ENCODE data around the gene MKNK1. TPM values are rescaled to one million over a fixed set of nuclear protein-coding genes. Genes with fewer than 3 reads are reported as not detected.
A peak's percentile ranks its signal among the peaks of the same experiment; 100 is the strongest.

The MKNK1 gene
- total and polyA plus RNA-seq, 2 of the 8 experiments (the other 6 are each of a cell fraction or from before 2014, with no cell fraction given), result 13.9 to 21.5 TPM

DNA sequence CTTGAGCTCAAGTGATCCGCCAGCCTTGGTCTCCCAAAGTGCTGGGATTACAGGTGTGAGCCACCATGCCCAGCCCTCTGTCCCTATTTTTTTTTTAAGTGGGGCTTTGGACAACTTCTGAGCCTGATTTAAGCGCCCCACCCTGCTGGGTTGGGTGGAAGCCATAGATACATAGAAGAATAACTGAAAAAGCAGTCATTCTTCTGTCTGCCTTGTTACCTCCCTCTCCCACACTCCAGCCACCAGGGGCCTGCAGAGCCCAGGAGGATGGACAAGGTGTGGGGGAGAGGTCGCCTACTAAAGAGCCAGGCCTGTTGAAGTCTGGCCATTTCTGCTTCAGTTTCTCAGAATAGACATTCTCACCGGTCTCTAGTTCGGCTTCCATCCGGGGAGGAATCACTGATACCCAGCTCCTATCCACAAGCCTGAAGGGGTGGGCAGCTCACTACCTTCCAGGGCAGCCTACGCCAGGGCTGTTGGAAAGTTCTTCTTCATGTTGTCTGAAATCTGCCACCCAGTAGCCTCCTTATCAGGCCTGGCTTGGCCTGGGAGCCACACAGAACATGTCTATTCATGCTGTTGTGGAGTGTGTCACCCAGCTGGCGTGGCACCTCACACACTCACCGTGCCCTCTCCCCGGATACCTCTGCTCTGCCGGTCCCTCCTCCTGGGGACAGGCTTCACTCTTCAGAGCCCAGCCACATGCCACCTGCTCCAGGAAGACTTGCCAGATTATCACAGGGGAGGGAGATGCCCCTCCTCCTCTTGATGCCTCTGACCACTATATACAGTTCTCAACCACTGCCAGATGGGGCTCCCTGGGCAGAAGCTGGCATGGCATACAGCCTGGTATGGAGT is 80.3 kb downstream of the MKNK1 start:
- Histone ChIP-seq H3K9ac (replicated peaks in 1 of 4; ENCODE audit: extremely low read depth in 1 of 4, low read depth in 3 of 4, low read length in 3 of 4) (no peak overlapping the region), H3K14ac (ENCODE audit: insufficient read length) (no peak overlapping the region), H3K4me1 (replicated peaks in 1 of 4; ENCODE audit: control insufficient read depth in 3 of 4, insufficient read depth in 4 of 4, low read length in 3 of 4) (peaks cover 17 to 49% (median 28%) of the 10 kb centered on the region in 4 experiments), H3K79me1 (ENCODE audit: low read depth, low read length) (no peaks in the 10 kb centered on the region), H3K23ac (ENCODE audit: insufficient read length) (no peak overlapping the region), H4K91ac (replicated peaks; ENCODE audit: insufficient read length, low read length) (no peak overlapping the region), H3K27me3 (replicated peaks in 1 of 4; ENCODE audit: control insufficient read depth in 3 of 4, extremely low read depth in 1 of 4, insufficient read depth in 3 of 4, low read length in 3 of 4) (peaks cover 12 to 60% (median 49%) of the 10 kb centered on the region in 4 experiments), H4K8ac (ENCODE audit: extremely low read depth, insufficient read depth, low read length) (no peak overlapping the region), H3K4ac (replicated peaks; ENCODE audit: insufficient read length, low read depth, low read length) (no peak overlapping the region), H3K4me3 (ENCODE audit: extremely low read depth in 1 of 4, insufficient read depth in 2 of 4, low read depth in 3 of 4, low read length in 4 of 4) (no peak overlapping the region), H3K4me2 (ENCODE audit: insufficient read depth in 1 of 2, low read depth in 2 of 2, low read length in 2 of 2) (no peak overlapping the region), H3K27ac (ENCODE audit: low read depth, low read length) (no peak overlapping the region), H4K20me1 (replicated peaks in 1 of 2; ENCODE audit: control insufficient read depth in 1 of 2, insufficient read depth in 2 of 2, low read length in 2 of 2) (peaks cover 1 to 2% of the 10 kb centered on the region in 2 experiments), H3K23me2 (ENCODE audit: low read depth, low read length) (no peaks in the 10 kb centered on the region), H3K36me3 (ENCODE audit: control insufficient read depth in 2 of 4, insufficient read depth in 4 of 4, low read length in 3 of 4) (no peaks in the 10 kb centered on the region), H2BK20ac (ENCODE audit: low read length) (no peak overlapping the region), H3K79me2 (ENCODE audit: control insufficient read depth in 1 of 2, insufficient read depth in 2 of 2, low read length in 2 of 2) (no peaks in the 10 kb centered on the region), H2BK5ac (ENCODE audit: low read depth, low read length) (no peak overlapping the region), H2AFZ (ENCODE audit: low read length) (no peak overlapping the region), H3K56ac (replicated peaks; ENCODE audit: insufficient read length, low read depth, low read length) (no peak overlapping the region), H4K5ac (ENCODE audit: insufficient read length, low read depth, low read length) (no peak overlapping the region), H2BK15ac (ENCODE audit: low read length) (no peak overlapping the region), H3K18ac (ENCODE audit: extremely low read depth, low read length) (peak overlapping the region; percentile 10; the same call in 1 of the 2 replicates), H2BK12ac (ENCODE audit: low read depth, low read length) (no peak overlapping the region), H2AK5ac (ENCODE audit: low read depth, low read length) (no peak overlapping the region), H2BK120ac (replicated peaks; ENCODE audit: low read depth, low read length) (no peak overlapping the region), H3K9me3 (ENCODE audit: insufficient read depth in 2 of 2, low read depth in 1 of 2, low read length in 1 of 2) (no peaks in the 10 kb centered on the region)
- DNase-seq (ENCODE audit: low read depth in 1 of 2, low spot score in 2 of 2) (no peak), FAIRE-seq (no peak)
- ChIA-PET POLR2A (ENCODE audit: partially characterized antibody) (no interaction called here), CTCF (ENCODE audit: partially characterized antibody) (interaction anchor here (0.6 to 18.9 kb wide), 13 partner anchors 7 to 110 kb away, joined by 3 to 287 read pairs (median 6); partner anchors contain the start of gene DMBX1)
- TF ChIP-seq NANOG (IDR thresholded peaks at IDR 0.05; ENCODE audit: insufficient read depth, low read depth, low read length, poor library complexity, severe bottlenecking) (no peak), TAF7 (optimal IDR thresholded peaks at IDR 0.05; ENCODE audit: borderline replicate concordance, low read depth, low read length) (no peak), BCL11A (IDR thresholded peaks at IDR 0.05; ENCODE audit: low read depth in 2 of 2, low read length in 2 of 2) (no peak), EZH2 (IDR thresholded peaks at IDR 0.05; ENCODE audit: low read depth, low read length, severe bottlenecking) (no peak), BRCA1 (IDR thresholded peaks at IDR 0.05; ENCODE audit: low read depth, low read length) (no peak), EGR1 (IDR thresholded peaks at IDR 0.05; ENCODE audit: borderline replicate concordance, low read depth, low read length) (no peak), CEBPB (IDR thresholded peaks at IDR 0.05; ENCODE audit: low read depth, low read length) (no peak), SIRT6 (IDR thresholded peaks at IDR 0.05; ENCODE audit: low read length) (no peak)
- 87% methylated on average over 11 of the region's 11 CpGs; no CpG with 5 or more reads in 1 of the 2 experiments for WGBS, 2 experiments (ENCODE audit: extremely low coverage in 1 of 2, insufficient coverage in 1 of 2, insufficient read length in 1 of 2, insufficient replicate concordance in 2 of 2, low coverage in 1 of 2, low lambda C conversion rate in 2 of 2, missing lambda C conversion rate in 1 of 2)

All from H1 (cell line).